ENCODE measurements around the gene SERPINB4. TPM values are rescaled to one million over a fixed set of nuclear protein-coding genes. Genes with fewer than 3 reads are reported as not detected.
"Not testable (repeated sequence)": the region's sequence is repeated elsewhere in the genome, so short reads cannot be mapped to it uniquely, and the experiment has no call there.

Gene SERPINB4
- polyA plus RNA-seq, 1 of the 3 experiments (the other 2 are of a cell fraction), result not detected

- H3K4me1 ChIP-seq (ENCODE audit: control insufficient read depth in 1 of 2, insufficient read depth in 2 of 2, low read depth in 1 of 2, low read length in 1 of 2); H3K9me3 ChIP-seq; H3K27ac ChIP-seq (ENCODE audit: low read depth in 2 of 2, low read length in 1 of 2); H3K36me3 ChIP-seq (replicated peaks in 1 of 2; ENCODE audit: control insufficient read depth in 1 of 2, insufficient read depth in 2 of 2, low read length in 1 of 2); POLR2A ChIA-PET; H4K20me1 ChIP-seq (ENCODE audit: insufficient read depth); H3K79me2 ChIP-seq (ENCODE audit: insufficient read depth); H2AFZ ChIP-seq (ENCODE audit: low read depth); H3K9ac ChIP-seq; H3K27me3 ChIP-seq (ENCODE audit: insufficient read depth); H3K9me2 ChIP-seq; CTCF ChIA-PET; DNase-seq; H3K4me3 ChIP-seq (ENCODE audit: low read depth in 2 of 2, low read length in 1 of 2); H3F3A ChIP-seq (replicated peaks; ENCODE audit: insufficient read depth): not testable (repeated sequence)
- H3K4me2 ChIP-seq, result 0 out of 2 replicates have a peak overlapping the region, but pooled peaks have one; percentile 11
- TF ChIP-seq JUND (IDR thresholded peaks at IDR 0.05) (peak; percentile 47; the same call in 1 of the 2 replicates), EP300 (IDR thresholded peaks at IDR 0.05; ENCODE audit: borderline replicate concordance in 1 of 2, low read depth in 1 of 2, low read length in 1 of 2) (0 out of 4 replicates have a peak, but pooled peaks of 1 of the 2 experiments have one; percentile 21), TCF12 (IDR thresholded peaks at IDR 0.05) (peak; percentile 41; the same call in 1 of the 2 replicates), NFIC (IDR thresholded peaks at IDR 0.05; ENCODE audit: borderline replicate concordance) (0 out of 2 replicates have a peak, but pooled peaks have one; percentile 25), FOSL2 (IDR thresholded peaks at IDR 0.05; ENCODE audit: borderline replicate concordance, low read depth) (peak; percentile 47)
- 9% methylated on average over 4 of the region's 4 CpGs for WGBS (ENCODE audit: low lambda C conversion rate)
Observed at GRCh38 chr18:63641157-63641680, 2.8 kb downstream of the SERPINB4 start.

GRCh38 chr18:63637703-63638102 is 6.4 kb downstream of the SERPINB4 start:
- Histone ChIP-seq H3K9me3 (0 out of 2 replicates have a peak, but pooled peaks cover 12% of the 10 kb centered on the region), H3K9ac (no peak overlapping the region), H2AFZ (ENCODE audit: low read depth) (no peak overlapping the region), H4K20me1 (ENCODE audit: insufficient read depth) (no peaks in the 10 kb centered on the region), H3K4me3 (ENCODE audit: low read depth in 2 of 2, low read length in 1 of 2) (no peak overlapping the region), H3K9me2 (no peaks in the 10 kb centered on the region), H3K79me2 (ENCODE audit: insufficient read depth) (no peaks in the 10 kb centered on the region), H3K27ac (ENCODE audit: low read depth in 2 of 2, low read length in 1 of 2) (no peak overlapping the region), H3F3A (replicated peaks; ENCODE audit: insufficient read depth) (no peaks in the 10 kb centered on the region), H3K36me3 (replicated peaks in 1 of 2; ENCODE audit: control insufficient read depth in 1 of 2, insufficient read depth in 2 of 2, low read length in 1 of 2) (peaks cover 0 to 5% of the 10 kb centered on the region in 2 experiments), H3K4me1 (ENCODE audit: control insufficient read depth in 1 of 2, insufficient read depth in 2 of 2, low read depth in 1 of 2, low read length in 1 of 2) (no peaks in the 10 kb centered on the region), H3K4me2 (no peak overlapping the region), H3K27me3 (ENCODE audit: insufficient read depth) (no peaks in the 10 kb centered on the region)
- no peak for DNase-seq
- ChIA-PET POLR2A (no interaction called here), CTCF (no interaction called here)
- no peak for TF ChIP-seq YY1 (IDR thresholded peaks at IDR 0.05; ENCODE audit: low read depth)
- no peak for TF ChIP-seq USF2 (IDR thresholded peaks at IDR 0.05; ENCODE audit: borderline replicate concordance, low read depth, low read length)
- TF ChIP-seq NRF1 (IDR thresholded peaks at IDR 0.05; ENCODE audit: low read depth, low read length), result no peak
- no peak for TF ChIP-seq POLR2AphosphoS5 (IDR thresholded peaks at IDR 0.05; ENCODE audit: low read depth, low read length)
- TF ChIP-seq CTCF (IDR thresholded peaks at IDR 0.05), result no peak
- WGBS (ENCODE audit: low lambda C conversion rate), result 21% methylated on average over 6 of the region's 6 CpGs
